Keratinocyte (primary cell): ENCODE measurements around the gene ARHGAP31. TPM values are rescaled to one million over a fixed set of nuclear protein-coding genes. Genes with fewer than 3 reads are reported as not detected.
A peak's percentile ranks its signal among the peaks of the same experiment; 100 is the strongest.

Experiments
- DNase-seq: peaks from one replicate; pipeline ENCODE4 v3.0.0-alpha.2; 2011; ENCODE audit warnings: low read depth, missing footprints, low spot score
- FAIRE-seq: peaks from 2 replicates; lab custom pipeline; 2011; peaks lifted over from hg19 to GRCh38; lab: Jason Lieb, UNC
- H2AFZ ChIP-seq: 2 replicates; pipeline ENCODE4 v1.6.0; 2012; ENCODE audit warnings: low read length, control low read depth, inconsistent platforms; ENCODE audit not compliant: control insufficient read depth
- H3K27ac ChIP-seq: 2 replicates; pipeline ENCODE4 v1.5.1; 2011; ENCODE audit warnings: low read length; ENCODE audit not compliant: control insufficient read depth, insufficient read depth
- H3K27me3 ChIP-seq: 3 replicates; pipeline ENCODE4 v1.6.0; 2011; ENCODE audit warnings: low read length; ENCODE audit not compliant: control insufficient read depth, insufficient read depth; ENCODE audit errors: extremely low read depth
- H3K36me3 ChIP-seq, 2 experiments: 2 replicates in 1 of 2; 3 replicates in 1 of 2; pipeline ENCODE4 v1.5.1; 2011; ENCODE audit warnings: low read length in 2 of 2, mild to moderate bottlenecking in 1 of 2; ENCODE audit not compliant: control insufficient read depth in 2 of 2, insufficient read depth in 2 of 2; ENCODE audit errors: extremely low read depth in 1 of 2
- H3K4me1 ChIP-seq: 3 replicates; pipeline ENCODE4 v1.5.1; 2011; ENCODE audit warnings: low read length; ENCODE audit not compliant: control insufficient read depth, insufficient read depth; ENCODE audit errors: extremely low read depth
- H3K4me2 ChIP-seq: 3 replicates; pipeline ENCODE4 v1.6.0; 2011; ENCODE audit warnings: low read depth, low read length; ENCODE audit not compliant: control insufficient read depth, insufficient read depth; ENCODE audit errors: extremely low read depth
- H3K4me3 ChIP-seq, 3 experiments: fragments of 200-600 bp in 1 of 3; sonication (generic) in 1 of 3; 2 replicates in 2 of 3; 3 replicates in 1 of 3; pipeline ENCODE4 v1.5.1; 2011 to 2016; ENCODE audit warnings: low read length in 3 of 3, mild to moderate bottlenecking in 3 of 3, control low read depth in 2 of 3, inconsistent platforms in 1 of 3, low read depth in 1 of 3, mixed read lengths in 1 of 3, mixed run types in 1 of 3, moderate library complexity in 1 of 3; ENCODE audit not compliant: control insufficient read depth in 2 of 3, insufficient read depth in 2 of 3; ENCODE audit errors: extremely low read depth in 1 of 3
- H3K79me2 ChIP-seq: 2 replicates; pipeline ENCODE4 v1.6.0; 2012; ENCODE audit warnings: low read length; ENCODE audit not compliant: control insufficient read depth, insufficient read depth
- H3K9ac ChIP-seq: 3 replicates; pipeline ENCODE4 v1.6.0; 2011; ENCODE audit warnings: low read length; ENCODE audit not compliant: control insufficient read depth, insufficient read depth; ENCODE audit errors: extremely low read depth
- H3K9me1 ChIP-seq: 3 replicates; pipeline ENCODE4 v1.6.0; 2011; ENCODE audit warnings: low read length; ENCODE audit not compliant: control insufficient read depth, insufficient read depth; ENCODE audit errors: extremely low read depth
- H3K9me3 ChIP-seq: 2 replicates; pipeline ENCODE4 v1.5.1; 2012; ENCODE audit warnings: low read depth, low read length; ENCODE audit not compliant: control insufficient read depth
- H4K20me1 ChIP-seq: 3 replicates; pipeline ENCODE4 v1.6.0; 2011; ENCODE audit warnings: low read length; ENCODE audit not compliant: control insufficient read depth, insufficient read depth; ENCODE audit errors: extremely low read depth
- EZH2 ChIP-seq: IDR thresholded peaks from one replicate; pipeline ENCODE4 v1.6.1; 2012; ENCODE audit warnings: inconsistent platforms, mild to moderate bottlenecking, low read length, moderate library complexity
- dilution Hi-C: fragments of 300-500 bp; cut with MboI; formaldehyde crosslinking; loops from one replicate; pipeline ENCODE4 v1.7.0; 2020; ENCODE audit warnings: low sequenced_read_pairs; ENCODE audit not compliant: extremely low pct_ligation_motif_present
- polyA plus RNA-seq, 5 experiments: library from polyadenylated mRNA; depleted of rRNA in 3 of 5; stranded (reverse) in 3 of 5; stranded (forward) in 1 of 5; unstranded in 1 of 5; fragments of >200 nt; gene quantifications; 1 replicate in 1 of 5; 2 replicates in 3 of 5; 3 replicates in 1 of 5; pipeline versions ENCODE4 v1.2.1 to v1.2.3, GENCODE V29; 2011 to 2012; ENCODE audit warnings: missing spikeins in 2 of 5, low read depth in 1 of 5, low replicate concordance in 1 of 5
- TF ChIP-seq, protein P1 (sequence below), 3 experiments: IDR thresholded peaks in 1 of 3; conservative IDR thresholded peaks in 1 of 3; optimal IDR thresholded peaks in 1 of 3; 2 replicates in 2 of 3; 3 replicates in 1 of 3; pipeline versions ENCODE3 to v1.5.1; 2011; ENCODE audit warnings: low read length in 3 of 3, mild to moderate bottlenecking in 3 of 3, moderate library complexity in 2 of 3, control low read depth in 1 of 3, inconsistent platforms in 1 of 3; ENCODE audit not compliant: insufficient read depth in 2 of 3; ENCODE audit errors: extremely low read depth in 1 of 3

ARHGAP31 gene
- polyA plus RNA-seq, 1 donor (not counting 4 experiments of a cell fraction or from before 2014, with no cell fraction given) = 3.0 TPM

- peak overlapping the region; percentile 94 for H3K4me2 ChIP-seq
- peak overlapping the region; percentile 69 for H3K9ac ChIP-seq
Measured at GRCh38 chr3:119293105-119293870, 895 bp upstream of the ARHGAP31 start.

DNA sequence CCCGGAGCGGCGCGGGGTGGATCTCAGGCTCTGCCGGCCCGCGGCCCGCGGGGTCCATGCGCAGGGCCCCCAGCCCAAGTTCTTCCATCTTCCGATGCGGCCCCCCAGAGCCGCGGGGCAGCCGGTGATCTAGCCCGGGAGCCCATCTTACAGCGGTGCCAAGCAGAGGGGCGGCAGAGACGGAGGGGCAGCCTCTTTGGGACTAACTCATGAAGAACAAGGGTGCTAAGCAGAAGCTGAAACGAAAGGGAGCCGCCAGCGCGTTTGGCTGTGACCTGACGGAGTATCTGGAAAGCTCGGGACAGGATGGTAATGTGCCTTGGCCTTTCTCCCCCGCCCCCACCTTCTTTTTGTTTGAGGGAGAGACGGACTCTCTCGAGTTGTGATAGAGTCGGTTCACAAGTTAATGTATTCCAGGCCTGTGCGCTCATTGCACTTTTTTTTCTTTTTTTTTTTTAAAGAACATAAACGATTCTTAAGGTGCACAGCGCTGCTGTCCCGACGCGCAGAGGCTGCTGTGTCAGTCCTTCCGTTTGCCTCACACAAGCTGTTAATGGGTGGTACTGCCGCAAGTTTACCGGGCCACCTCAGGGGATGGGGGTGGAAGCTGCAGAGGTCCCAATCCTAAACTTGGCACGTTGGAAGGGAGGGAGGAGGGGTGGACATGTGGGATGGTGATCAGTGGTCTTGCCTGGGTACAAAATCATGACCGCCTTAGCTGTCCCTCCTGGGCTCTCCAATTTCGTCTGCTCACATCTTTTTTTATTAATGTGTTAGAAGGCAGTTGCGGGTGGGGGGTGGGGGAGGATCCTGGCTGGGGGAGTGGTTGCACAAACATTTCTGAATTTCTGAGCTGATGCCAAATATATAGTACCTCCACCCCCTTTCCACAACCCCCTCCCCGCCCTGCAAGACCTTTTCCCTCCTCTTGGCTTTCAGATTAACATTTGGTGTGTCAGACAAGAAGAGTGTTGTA lies 801 bp downstream of the ARHGAP31 start:
- H3K4me2 ChIP-seq = peak overlapping the region; percentile 94
- H3K27me3 ChIP-seq = no peaks in the 10 kb centered on the region
- peak overlapping the region; percentile 39 for H3K27ac ChIP-seq
- FAIRE-seq (no peak), DNase-seq (no peak)
- peak overlapping the region; percentile 52 to 84 (median 83) for H3K4me3 ChIP-seq
- H3K9ac ChIP-seq = peak overlapping the region; percentile 69
- H3K36me3 ChIP-seq = no peaks in the 10 kb centered on the region
- H3K9me3 ChIP-seq = no peaks in the 10 kb centered on the region
- H3K9me1 ChIP-seq = no peaks in the 10 kb centered on the region
- peaks cover 6% of the 10 kb centered on the region for H3K4me1 ChIP-seq
- dilution Hi-C loops = no loop called here
- H3K79me2 ChIP-seq = no peaks in the 10 kb centered on the region
- no peaks in the 10 kb centered on the region for H4K20me1 ChIP-seq
- TF ChIP-seq EZH2 = no peak
- TF ChIP-seq, protein P1, sequence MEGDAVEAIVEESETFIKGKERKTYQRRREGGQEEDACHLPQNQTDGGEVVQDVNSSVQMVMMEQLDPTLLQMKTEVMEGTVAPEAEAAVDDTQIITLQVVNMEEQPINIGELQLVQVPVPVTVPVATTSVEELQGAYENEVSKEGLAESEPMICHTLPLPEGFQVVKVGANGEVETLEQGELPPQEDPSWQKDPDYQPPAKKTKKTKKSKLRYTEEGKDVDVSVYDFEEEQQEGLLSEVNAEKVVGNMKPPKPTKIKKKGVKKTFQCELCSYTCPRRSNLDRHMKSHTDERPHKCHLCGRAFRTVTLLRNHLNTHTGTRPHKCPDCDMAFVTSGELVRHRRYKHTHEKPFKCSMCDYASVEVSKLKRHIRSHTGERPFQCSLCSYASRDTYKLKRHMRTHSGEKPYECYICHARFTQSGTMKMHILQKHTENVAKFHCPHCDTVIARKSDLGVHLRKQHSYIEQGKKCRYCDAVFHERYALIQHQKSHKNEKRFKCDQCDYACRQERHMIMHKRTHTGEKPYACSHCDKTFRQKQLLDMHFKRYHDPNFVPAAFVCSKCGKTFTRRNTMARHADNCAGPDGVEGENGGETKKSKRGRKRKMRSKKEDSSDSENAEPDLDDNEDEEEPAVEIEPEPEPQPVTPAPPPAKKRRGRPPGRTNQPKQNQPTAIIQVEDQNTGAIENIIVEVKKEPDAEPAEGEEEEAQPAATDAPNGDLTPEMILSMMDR (optimal IDR thresholded peaks at IDR 0.05 in 1 of 3, IDR thresholded peaks at IDR 0.05 in 1 of 3, conservative IDR thresholded peaks at IDR 0.05 in 1 of 3; ENCODE audit: extremely low read depth in 1 of 3, insufficient read depth in 2 of 3, low read length in 3 of 3) = no peak
- peak overlapping the region; percentile 95 for H2AFZ ChIP-seq

More at GRCh38 chr3:119293105-119293870, 895 bp upstream of the ARHGAP31 start:
- Histone ChIP-seq H3K27me3 (no peaks in the 10 kb centered on the region), H3K27ac (no peak overlapping the region), H3K4me3 (peak overlapping the region; percentile 52 to 84 (median 83)), H4K20me1 (no peaks in the 10 kb centered on the region), H3K79me2 (no peaks in the 10 kb centered on the region), H2AFZ (peak overlapping the region; percentile 95), H3K36me3 (no peaks in the 10 kb centered on the region), H3K4me1 (peaks cover 6% of the 10 kb centered on the region), H3K9me3 (no peaks in the 10 kb centered on the region), H3K9me1 (no peaks in the 10 kb centered on the region)
- DNase-seq (no peak), FAIRE-seq (peak; percentile 36)
- dilution Hi-C loops = no loop called here
- TF ChIP-seq EZH2 = no peak
- TF ChIP-seq, protein P1 (optimal IDR thresholded peaks at IDR 0.05 in 1 of 3, IDR thresholded peaks at IDR 0.05 in 1 of 3, conservative IDR thresholded peaks at IDR 0.05 in 1 of 3; ENCODE audit: extremely low read depth in 1 of 3, insufficient read depth in 2 of 3, low read length in 3 of 3) = no peak
